GM12873 (cell line): Measurements from ENCODE around the gene PCCA.

Experiments
- TF ChIP-seq, protein P1 (sequence below): IDR thresholded peaks from 2 replicates; pipeline ENCODE4 v1.5.1; 2012; ENCODE audit warnings: low read depth, mild to moderate bottlenecking, moderate library complexity, low read length, control low read depth; ENCODE audit not compliant: insufficient read depth; ENCODE audit errors: missing control alignments

The PCCA gene

GRCh38 chr13:100447831-100448230 is 358.9 kb downstream of the PCCA start:
- TF ChIP-seq, protein P1, sequence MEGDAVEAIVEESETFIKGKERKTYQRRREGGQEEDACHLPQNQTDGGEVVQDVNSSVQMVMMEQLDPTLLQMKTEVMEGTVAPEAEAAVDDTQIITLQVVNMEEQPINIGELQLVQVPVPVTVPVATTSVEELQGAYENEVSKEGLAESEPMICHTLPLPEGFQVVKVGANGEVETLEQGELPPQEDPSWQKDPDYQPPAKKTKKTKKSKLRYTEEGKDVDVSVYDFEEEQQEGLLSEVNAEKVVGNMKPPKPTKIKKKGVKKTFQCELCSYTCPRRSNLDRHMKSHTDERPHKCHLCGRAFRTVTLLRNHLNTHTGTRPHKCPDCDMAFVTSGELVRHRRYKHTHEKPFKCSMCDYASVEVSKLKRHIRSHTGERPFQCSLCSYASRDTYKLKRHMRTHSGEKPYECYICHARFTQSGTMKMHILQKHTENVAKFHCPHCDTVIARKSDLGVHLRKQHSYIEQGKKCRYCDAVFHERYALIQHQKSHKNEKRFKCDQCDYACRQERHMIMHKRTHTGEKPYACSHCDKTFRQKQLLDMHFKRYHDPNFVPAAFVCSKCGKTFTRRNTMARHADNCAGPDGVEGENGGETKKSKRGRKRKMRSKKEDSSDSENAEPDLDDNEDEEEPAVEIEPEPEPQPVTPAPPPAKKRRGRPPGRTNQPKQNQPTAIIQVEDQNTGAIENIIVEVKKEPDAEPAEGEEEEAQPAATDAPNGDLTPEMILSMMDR: no peak

- TF ChIP-seq, protein P1: no peak
Observed at GRCh38 chr13:100451923-100452322, 363.0 kb downstream of the PCCA start.

- TF ChIP-seq, protein P1: no peak
Observed at GRCh38 chr13:100454876-100455275, 366.0 kb downstream of the PCCA start.

DNA sequence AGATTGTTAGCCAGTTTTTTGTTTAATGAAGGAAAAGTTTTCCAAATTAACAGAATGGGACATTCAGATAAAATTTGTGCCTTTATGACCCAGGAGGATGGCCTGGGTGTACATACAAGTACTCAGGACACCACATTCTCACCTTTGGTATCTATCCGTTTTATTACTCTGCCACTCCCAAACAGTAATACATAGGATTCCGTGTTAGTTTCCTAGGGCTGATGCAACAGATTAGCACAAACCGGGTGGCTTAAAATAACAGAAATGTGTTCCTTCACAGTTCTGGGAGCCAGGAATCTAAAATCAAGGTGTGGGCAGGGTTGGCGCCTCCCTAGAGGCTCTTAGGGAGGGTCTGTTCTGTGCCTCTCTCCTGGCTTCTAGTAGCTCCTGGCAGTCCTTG is 369.8 kb downstream of the PCCA start:
- TF ChIP-seq, protein P1: no peak

GRCh38 chr13:100459747-100460146 is 370.9 kb downstream of the PCCA start:
- TF ChIP-seq, protein P1: no peak

DNA sequence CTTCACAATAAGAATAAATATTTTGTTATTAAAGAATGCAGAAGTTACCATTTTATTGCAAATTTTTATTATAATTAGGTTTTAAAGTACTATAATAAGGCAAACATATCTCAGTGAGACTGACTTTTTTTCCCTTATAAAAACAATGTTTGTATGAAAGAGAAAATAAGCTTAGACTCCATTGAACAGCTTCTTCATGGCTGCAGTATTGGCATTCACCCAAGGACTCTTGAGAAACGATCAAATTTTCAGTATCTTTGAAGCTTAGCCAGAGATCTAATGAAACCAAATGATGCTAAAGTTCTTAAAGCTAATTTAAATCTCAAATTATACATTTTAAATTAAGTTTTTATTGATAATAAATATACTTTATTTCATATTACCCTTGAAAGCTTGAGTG is 371.4 kb downstream of the PCCA start:
- TF ChIP-seq, protein P1: no peak

DNA sequence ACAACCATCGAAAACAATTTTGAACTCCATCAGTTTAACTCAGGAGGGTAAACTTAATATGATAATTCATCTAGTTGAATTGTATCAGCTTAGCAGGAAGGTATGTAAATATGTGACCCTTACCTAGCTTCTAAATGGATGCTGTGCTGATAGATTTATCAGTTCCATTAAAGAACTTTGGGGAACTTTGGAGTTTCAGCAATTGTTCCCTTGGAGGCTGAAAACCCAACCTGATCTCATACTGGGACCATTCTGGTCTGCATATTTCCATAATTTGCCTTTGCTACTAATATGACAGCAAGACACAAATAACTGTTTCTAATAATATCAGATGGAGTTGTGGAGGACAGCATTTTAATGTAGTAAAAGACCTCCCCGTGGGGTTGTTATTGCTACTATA is 371.9 kb downstream of the PCCA start:
- TF ChIP-seq, protein P1: no peak
